ENCODE results near the gene ANKRD53. TPM values are rescaled to one million over a fixed set of nuclear protein-coding genes. Genes with fewer than 3 reads are reported as not detected.
A peak's percentile ranks its signal among the peaks of the same experiment; 100 is the strongest.

The ANKRD53 gene
- total RNA-seq, 2 experiments from 2014 or later = not detected

DNA sequence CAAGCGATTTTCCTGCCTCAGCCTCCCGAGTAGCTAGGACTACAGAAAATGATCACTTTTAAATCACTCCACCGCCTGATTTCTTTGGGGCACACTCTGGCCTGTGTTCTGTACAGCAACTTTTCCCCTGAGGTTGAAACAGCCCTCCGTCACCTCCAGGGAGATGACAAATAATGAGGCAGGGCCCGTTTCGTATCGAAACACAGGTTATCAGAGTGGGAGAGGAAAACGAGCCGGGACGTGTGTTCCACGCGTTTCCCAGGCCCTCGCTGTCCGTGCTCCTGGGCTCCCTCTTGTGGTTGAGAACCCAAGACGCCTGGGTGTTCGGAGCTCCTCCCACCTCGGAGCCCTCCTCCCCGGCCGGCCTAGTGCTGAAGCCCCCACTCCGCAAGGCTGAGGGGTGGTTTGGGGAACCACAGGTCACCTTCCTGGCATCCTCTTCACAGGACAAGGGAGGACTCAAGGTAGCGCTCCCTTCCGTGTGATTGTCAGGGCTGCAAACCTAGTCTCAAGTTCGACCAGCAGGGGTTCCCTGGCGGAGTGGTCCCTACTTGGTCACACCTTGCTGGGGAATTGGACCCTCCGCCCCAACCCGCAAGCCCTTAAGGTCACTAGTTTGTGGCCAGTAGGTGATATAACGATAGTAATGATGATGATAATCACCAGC lies 30.0 kb upstream of the ANKRD53 start:
- ChIA-PET CTCF (interaction anchor here (0.6 to 6.6 kb wide), 40 partner anchors 9 to 646 kb away, joined by 3 to 88 read pairs (median 4); partner anchors contain the start of genes FIGLA and PAIP2B), POLR2A (no interaction called here)
- peak; percentile 81 for DNase-seq
- intact Hi-C loops (cut with micrococcal nuclease) = loop anchor here (1.0 to 10.0 kb wide), 2 partner anchors 77 to 294 kb away; no protein-coding TSS in a partner anchor
- Mint-ChIP-seq H3K27ac (no peak overlapping the region), H3K9me3 (no peaks in the 10 kb centered on the region), H3K4me3 (peak overlapping the region; percentile 65), H3K36me3 (no peaks in the 10 kb centered on the region), H3K27me3 (peaks cover 9% of the 10 kb centered on the region), H3K4me1 (ENCODE audit: low read depth) (peaks cover 10% of the 10 kb centered on the region)

DNA sequence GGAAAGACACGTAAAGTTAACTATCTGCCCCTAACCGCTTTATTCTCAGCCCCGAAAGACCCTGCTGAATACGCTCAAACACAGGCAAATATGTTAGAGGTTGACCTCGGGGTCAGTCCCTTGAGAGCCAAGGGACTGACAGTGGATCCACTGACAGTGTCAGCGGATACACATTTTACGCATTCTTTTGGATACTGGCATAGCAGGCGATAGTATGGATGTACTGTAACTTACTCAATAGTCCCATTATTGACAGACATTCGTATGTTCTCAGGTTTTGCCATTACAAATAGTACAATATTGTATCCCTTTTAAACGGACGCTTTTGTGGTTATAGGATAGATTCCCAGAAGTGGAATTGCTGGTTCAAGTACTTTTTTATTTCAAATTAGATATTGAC lies 29.3 kb upstream of the ANKRD53 start:
- H3K27me3 Mint-ChIP-seq = peaks cover 10% of the 10 kb centered on the region
- H3K27ac Mint-ChIP-seq = no peak overlapping the region
- ChIA-PET CTCF (interaction anchor here (0.6 to 6.6 kb wide), 39 partner anchors 10 to 646 kb away, joined by 3 to 88 read pairs (median 4); partner anchors contain the start of genes FIGLA and PAIP2B), POLR2A (no interaction called here)
- no peaks in the 10 kb centered on the region for H3K36me3 Mint-ChIP-seq
- no peak overlapping the region for H3K4me3 Mint-ChIP-seq
- DNase-seq = no peak
- H3K4me1 Mint-ChIP-seq (ENCODE audit: low read depth) = peaks cover 10% of the 10 kb centered on the region
- no peaks in the 10 kb centered on the region for H3K9me3 Mint-ChIP-seq
- intact Hi-C loops (cut with micrococcal nuclease) = loop anchor here (10.0 kb wide), 1 partner anchor 294 kb away; no protein-coding TSS in a partner anchor

DNA sequence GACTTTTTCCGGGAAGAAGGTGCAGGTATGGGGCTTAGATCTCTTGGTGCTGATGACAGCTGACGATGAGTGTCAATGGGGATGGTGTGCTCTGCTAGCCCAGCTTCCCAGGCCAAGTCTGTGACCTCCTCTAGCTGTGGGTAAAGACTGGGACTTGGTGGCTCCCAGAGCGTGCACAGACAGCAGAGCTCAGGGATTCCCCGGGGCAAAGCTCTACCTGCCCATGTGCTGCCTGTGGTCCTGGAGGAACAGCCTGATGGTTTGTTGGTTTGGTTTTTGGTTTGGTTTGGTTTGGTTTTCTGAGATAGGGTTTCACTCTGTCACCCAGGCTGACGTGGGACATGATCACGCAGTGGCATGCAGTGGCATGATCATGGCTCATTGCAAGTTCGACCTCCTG lies 23.5 kb upstream of the ANKRD53 start:
- no peaks in the 10 kb centered on the region for H3K36me3 Mint-ChIP-seq
- no peaks in the 10 kb centered on the region for H3K9me3 Mint-ChIP-seq
- H3K4me3 Mint-ChIP-seq = no peak overlapping the region
- intact Hi-C loops (cut with micrococcal nuclease) = no loop called here
- peak; percentile 1 for DNase-seq
- ChIA-PET CTCF (interaction anchor here (1.1 to 1.7 kb wide), 2 partner anchors 30 to 84 kb away, joined by 5 to 9 read pairs; no protein-coding TSS in a partner anchor), POLR2A (no interaction called here)
- peaks cover 27% of the 10 kb centered on the region for H3K27me3 Mint-ChIP-seq
- peaks cover 2% of the 10 kb centered on the region for H3K4me1 Mint-ChIP-seq (ENCODE audit: low read depth)
- no peak overlapping the region for H3K27ac Mint-ChIP-seq

DNA sequence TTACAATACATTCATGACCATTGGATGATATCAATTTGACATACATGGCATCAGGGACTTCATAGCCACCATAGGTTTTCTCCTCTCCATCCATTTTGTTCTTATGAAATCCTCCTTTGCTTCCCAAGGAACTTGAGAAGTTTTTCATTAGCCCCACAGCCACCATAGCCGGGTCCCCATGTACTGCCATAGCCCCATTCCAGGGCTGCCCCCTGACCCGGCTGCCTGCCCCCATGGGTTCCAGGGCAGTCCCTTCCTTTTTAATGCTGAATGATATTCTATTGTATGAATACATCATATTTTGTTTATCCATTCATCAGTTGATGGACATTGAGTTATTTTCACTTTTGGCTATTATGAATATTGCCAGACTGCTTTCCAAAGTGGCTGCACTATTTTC lies 22.3 kb upstream of the ANKRD53 start:
- no peak for DNase-seq
- Mint-ChIP-seq H3K4me1 (ENCODE audit: low read depth) (peaks cover 2% of the 10 kb centered on the region), H3K36me3 (no peaks in the 10 kb centered on the region), H3K27me3 (peaks cover 27% of the 10 kb centered on the region), H3K27ac (no peak overlapping the region), H3K9me3 (no peaks in the 10 kb centered on the region), H3K4me3 (no peak overlapping the region)
- CTCF ChIA-PET = no interaction called here
- POLR2A ChIA-PET = no interaction called here
- intact Hi-C loops (cut with micrococcal nuclease) = no loop called here

DNA sequence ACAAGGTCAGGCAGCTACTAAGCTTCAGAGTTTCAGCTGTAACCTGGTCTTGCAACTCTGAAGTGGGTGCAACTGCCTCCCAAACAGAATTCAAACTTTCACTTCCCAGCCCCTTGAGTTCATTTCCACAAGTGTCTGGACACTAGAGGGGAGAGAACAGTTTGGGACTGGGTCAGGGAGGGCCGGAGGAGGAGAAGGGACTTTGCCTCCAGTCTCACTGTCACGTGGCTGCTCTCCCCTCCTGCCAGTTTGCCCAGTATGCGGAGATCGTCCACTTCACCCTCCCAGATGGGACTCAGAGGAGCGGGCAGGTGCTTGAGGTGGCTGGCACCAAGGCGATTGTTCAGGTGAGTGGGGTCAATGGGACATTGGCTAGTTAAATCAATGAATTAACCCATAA lies 20.6 kb upstream of the ANKRD53 start:
- Mint-ChIP-seq H3K36me3 (no peaks in the 10 kb centered on the region), H3K27ac (no peak overlapping the region), H3K4me3 (no peak overlapping the region), H3K4me1 (ENCODE audit: low read depth) (peaks cover 2% of the 10 kb centered on the region), H3K9me3 (no peaks in the 10 kb centered on the region), H3K27me3 (peaks cover 28% of the 10 kb centered on the region)
- CTCF ChIA-PET = no interaction called here
- POLR2A ChIA-PET = no interaction called here
- peak; percentile 3 for DNase-seq
- intact Hi-C loops (cut with micrococcal nuclease) = no loop called here

DNA sequence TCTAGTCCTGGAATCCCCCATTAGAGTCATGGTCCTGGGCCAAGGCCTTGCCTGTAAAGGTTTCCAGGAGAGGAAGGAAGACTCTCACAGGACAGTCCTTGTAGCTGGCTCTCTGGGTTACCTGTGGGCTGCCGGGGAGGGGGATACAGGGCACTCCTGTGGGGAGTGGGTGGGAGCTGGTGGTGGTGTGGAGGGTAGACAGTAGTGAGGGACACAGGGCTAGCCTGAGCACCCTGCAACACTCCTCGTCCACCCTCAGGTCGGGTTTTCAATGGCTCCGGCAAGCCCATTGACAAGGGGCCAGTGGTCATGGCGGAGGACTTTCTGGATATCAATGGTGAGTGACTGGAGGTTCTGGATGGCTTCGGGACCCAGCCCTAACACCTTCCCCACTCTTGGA lies 19.7 kb upstream of the ANKRD53 start:
- Mint-ChIP-seq H3K27me3 (peaks cover 35% of the 10 kb centered on the region), H3K9me3 (no peaks in the 10 kb centered on the region), H3K4me3 (no peak overlapping the region), H3K27ac (no peak overlapping the region), H3K36me3 (no peaks in the 10 kb centered on the region), H3K4me1 (ENCODE audit: low read depth) (peaks cover 2% of the 10 kb centered on the region)
- ChIA-PET CTCF (no interaction called here), POLR2A (no interaction called here)
- peak; percentile 3 for DNase-seq
- intact Hi-C loops (cut with micrococcal nuclease) = no loop called here

DNA sequence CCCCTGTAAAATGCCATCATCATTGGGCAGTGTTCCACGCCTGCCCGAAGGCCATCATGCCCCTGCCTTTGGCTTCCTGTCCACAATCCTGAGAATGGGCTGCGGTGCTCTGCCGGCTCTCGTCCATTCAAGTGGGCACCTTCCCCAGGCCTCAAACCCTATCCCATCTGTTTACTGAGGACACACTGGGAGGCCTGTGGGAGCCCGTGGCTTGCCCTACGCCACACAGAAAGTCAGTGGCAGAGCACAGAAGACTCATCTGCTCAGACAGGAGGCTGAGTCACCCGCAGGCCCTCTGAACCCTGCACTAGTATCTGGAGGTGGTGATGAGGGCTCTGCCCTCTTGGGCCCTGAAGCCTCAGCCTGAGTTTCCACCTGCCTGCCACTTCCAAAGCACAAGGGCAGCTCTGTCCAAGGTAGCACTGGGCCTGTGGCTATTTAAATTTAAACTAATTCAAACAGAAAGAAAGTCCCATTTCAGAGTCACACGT lies 19.1 kb upstream of the ANKRD53 start:
- Mint-ChIP-seq H3K4me1 (ENCODE audit: low read depth) (peaks cover 2% of the 10 kb centered on the region), H3K27me3 (peaks cover 39% of the 10 kb centered on the region), H3K27ac (no peak overlapping the region), H3K4me3 (no peak overlapping the region), H3K36me3 (no peaks in the 10 kb centered on the region), H3K9me3 (no peaks in the 10 kb centered on the region)
- intact Hi-C loops (cut with micrococcal nuclease) = no loop called here
- ChIA-PET POLR2A (no interaction called here), CTCF (interaction anchor here (1.6 to 3.1 kb wide), 2 partner anchors 11 to 26 kb away, joined by 6 to 13 read pairs; no protein-coding TSS in a partner anchor)
- DNase-seq = peak; percentile 8

DNA sequence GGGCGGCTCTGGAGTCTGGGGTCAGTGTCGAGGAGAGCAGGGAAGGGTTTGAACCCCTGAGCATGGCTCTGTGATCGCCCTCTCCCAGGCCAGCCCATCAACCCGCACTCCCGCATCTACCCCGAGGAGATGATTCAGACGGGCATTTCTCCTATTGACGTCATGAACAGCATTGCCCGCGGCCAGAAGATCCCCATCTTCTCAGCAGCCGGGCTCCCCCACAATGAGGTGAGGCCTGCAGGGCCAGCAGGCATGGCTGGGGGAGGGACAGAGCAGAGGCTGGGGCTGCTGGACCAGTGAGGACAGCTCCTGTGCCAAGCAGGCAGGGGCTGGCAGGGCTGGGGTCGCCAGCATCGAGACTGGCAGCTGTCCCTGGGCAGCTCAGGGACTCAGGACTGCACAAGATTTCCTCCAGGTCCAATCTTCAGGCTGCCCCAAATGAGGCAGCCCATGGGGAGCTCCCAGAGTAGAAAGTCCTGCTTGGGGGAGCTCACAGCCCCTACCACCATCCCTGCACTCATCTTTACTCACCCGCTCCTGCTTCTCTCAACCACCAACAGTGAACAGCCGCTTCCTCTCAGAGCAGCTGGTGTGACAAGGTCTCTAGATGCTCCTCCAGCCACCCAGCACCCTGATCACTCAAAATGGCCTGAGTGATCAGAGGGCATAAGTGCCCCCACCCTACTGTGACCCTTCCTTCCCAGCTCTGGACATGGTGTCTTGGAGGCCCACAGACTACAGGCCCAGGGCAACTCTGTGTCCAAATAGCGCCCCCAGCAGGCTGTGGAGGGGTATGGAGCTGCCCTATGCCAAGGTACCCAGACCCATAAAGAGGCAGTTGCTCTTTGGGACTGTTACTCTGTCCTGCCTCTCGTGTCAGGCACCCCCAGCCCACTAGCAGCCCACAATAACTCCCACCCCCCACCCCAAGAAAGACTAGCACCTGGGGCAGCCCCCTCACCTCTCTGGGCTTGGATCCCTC lies 18.3 kb upstream of the ANKRD53 start:
- H3K4me1 Mint-ChIP-seq (ENCODE audit: low read depth) = peaks cover 5% of the 10 kb centered on the region
- DNase-seq = peak; percentile 11
- intact Hi-C loops (cut with micrococcal nuclease) = no loop called here
- POLR2A ChIA-PET = no interaction called here
- H3K27ac Mint-ChIP-seq = no peak overlapping the region
- H3K27me3 Mint-ChIP-seq = peaks cover 33% of the 10 kb centered on the region
- H3K9me3 Mint-ChIP-seq = no peaks in the 10 kb centered on the region
- CTCF ChIA-PET = interaction anchor here (0.6 to 3.1 kb wide), 4 partner anchors 10 to 41 kb away, joined by 3 to 13 read pairs (median 4); no protein-coding TSS in a partner anchor
- no peaks in the 10 kb centered on the region for H3K36me3 Mint-ChIP-seq
- no peak overlapping the region for H3K4me3 Mint-ChIP-seq

DNA sequence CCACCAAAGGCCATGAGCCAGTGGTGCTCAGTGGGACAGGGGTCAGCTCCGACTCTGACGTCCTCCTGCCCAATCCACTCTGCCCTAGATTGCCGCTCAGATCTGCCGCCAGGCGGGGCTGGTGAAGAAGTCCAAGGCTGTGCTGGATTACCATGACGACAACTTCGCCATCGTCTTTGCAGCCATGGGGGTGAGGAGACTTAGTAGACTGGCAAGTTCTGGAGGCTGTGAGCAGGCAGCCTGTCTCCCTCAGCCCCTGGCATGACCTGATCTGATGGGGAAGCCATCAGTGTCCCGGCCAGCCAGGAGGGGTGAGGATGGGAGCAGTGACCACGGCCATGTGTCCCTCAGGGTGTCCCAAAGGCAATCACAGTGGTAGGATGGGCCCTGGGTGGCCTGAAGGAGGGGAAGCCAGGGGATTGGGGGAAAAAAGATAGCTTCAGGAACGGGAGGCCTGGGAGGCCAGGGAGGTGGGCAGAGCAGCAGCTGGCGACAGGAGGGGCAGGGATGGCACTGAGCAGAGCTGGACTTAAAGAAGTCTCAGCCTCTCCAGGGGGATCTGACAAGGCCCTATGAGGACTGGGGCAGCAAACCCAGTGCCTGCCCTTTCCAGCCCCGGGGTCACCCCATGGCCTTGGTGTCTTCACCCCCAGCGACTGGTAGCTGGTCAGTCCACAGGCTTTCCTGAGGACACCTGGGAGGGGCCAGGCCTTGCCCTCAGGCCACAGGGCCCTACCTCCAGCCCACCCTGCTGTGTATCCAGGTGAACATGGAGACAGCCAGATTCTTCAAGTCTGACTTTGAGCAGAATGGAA lies 17.4 kb upstream of the ANKRD53 start:
- Mint-ChIP-seq H3K4me3 (no peak overlapping the region), H3K4me1 (ENCODE audit: low read depth) (peaks cover 5% of the 10 kb centered on the region), H3K9me3 (no peaks in the 10 kb centered on the region), H3K27ac (no peak overlapping the region), H3K36me3 (no peaks in the 10 kb centered on the region), H3K27me3 (peaks cover 27% of the 10 kb centered on the region)
- intact Hi-C loops (cut with micrococcal nuclease) = no loop called here
- ChIA-PET CTCF (interaction anchor here (1.4 to 3.1 kb wide), 4 partner anchors 11 to 41 kb away, joined by 3 to 13 read pairs (median 4); no protein-coding TSS in a partner anchor), POLR2A (no interaction called here)
- peak; percentile 8 for DNase-seq

DNA sequence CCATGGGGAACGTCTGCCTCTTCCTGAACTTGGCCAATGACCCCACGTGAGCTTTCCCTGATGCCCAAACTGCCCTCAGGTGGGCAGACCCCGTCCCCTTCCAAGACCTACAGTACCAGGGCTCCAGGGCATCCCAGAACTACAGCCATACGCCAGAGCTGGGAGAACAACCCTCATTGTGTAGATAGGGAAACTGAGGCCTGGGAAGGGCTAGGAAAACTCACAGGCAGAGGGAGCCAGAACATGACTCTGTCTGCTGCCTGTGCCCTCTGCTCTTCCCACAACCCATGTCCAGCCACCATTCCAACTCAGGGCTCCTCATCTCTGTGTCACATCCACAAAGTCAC lies 16.8 kb upstream of the ANKRD53 start:
- CTCF ChIA-PET = interaction anchor here (1.3 to 3.1 kb wide), 3 partner anchors 12 to 90 kb away, joined by 3 to 13 read pairs (median 6); no protein-coding TSS in a partner anchor
- Mint-ChIP-seq H3K4me1 (ENCODE audit: low read depth) (peaks cover 5% of the 10 kb centered on the region), H3K27me3 (peaks cover 25% of the 10 kb centered on the region), H3K27ac (no peak overlapping the region), H3K36me3 (no peaks in the 10 kb centered on the region), H3K9me3 (no peaks in the 10 kb centered on the region), H3K4me3 (no peak overlapping the region)
- POLR2A ChIA-PET = no interaction called here
- DNase-seq = no peak
- intact Hi-C loops (cut with micrococcal nuclease) = no loop called here

DNA sequence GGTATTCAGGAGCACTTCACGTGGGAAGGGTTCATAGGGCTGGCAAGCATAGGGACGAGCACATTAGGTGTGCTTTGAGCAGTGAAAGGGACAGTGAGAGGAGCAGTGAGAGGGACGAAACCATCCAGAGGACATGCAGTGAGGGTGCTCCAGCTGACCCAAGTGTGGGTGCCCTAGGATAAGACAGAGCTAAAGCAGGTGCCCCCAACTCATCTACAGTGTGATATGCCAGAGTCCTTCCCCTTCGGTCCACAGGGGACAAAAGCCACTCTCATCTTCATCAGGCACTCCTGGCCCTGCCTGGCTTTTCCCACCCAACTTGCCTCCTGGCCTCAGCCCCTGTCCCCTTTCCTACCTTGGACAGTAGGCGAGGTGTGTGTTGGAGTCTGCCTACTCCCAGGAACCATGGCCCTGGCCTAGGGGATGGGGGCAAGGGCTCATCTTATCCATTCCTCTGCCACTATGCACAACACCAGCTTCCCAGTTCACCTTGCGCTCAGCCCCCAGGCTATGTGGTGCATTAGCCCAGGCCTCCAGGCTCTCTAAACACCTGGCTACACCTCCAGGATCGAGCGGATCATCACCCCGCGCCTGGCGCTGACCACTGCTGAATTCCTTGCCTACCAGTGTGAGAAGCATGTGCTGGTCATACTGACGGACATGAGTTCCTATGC lies 16.1 kb upstream of the ANKRD53 start:
- DNase-seq = peak; percentile 8
- Mint-ChIP-seq H3K36me3 (no peaks in the 10 kb centered on the region), H3K27me3 (peaks cover 23% of the 10 kb centered on the region), H3K9me3 (no peaks in the 10 kb centered on the region), H3K4me3 (no peak overlapping the region), H3K27ac (no peak overlapping the region), H3K4me1 (ENCODE audit: low read depth) (peaks cover 5% of the 10 kb centered on the region)
- ChIA-PET POLR2A (no interaction called here), CTCF (interaction anchor here (1.3 to 5.1 kb wide), 4 partner anchors 12 to 91 kb away, joined by 3 to 50 read pairs (median 10); no protein-coding TSS in a partner anchor)
- intact Hi-C loops (cut with micrococcal nuclease) = no loop called here

All from activated CD4-positive, alpha-beta memory T cell treated with anti-CD3 and anti-CD28 coated beads for 36 hours (primary cell).